Stimulated activated CD8-positive, alpha-beta memory T cell treated with anti-CD3 and anti-CD28 coated beads, Interleukin-7, amount 100 ng/mL, for 1 hour (primary cell): ENCODE results near the gene WDR33.

Experiments used
- DNase-seq, 2 donors: peaks; one replicate each; pipeline ENCODE4 v3.0.0-alpha.2; 2020; ENCODE audit warnings: low read depth in 2 of 2

Gene WDR33

DNA sequence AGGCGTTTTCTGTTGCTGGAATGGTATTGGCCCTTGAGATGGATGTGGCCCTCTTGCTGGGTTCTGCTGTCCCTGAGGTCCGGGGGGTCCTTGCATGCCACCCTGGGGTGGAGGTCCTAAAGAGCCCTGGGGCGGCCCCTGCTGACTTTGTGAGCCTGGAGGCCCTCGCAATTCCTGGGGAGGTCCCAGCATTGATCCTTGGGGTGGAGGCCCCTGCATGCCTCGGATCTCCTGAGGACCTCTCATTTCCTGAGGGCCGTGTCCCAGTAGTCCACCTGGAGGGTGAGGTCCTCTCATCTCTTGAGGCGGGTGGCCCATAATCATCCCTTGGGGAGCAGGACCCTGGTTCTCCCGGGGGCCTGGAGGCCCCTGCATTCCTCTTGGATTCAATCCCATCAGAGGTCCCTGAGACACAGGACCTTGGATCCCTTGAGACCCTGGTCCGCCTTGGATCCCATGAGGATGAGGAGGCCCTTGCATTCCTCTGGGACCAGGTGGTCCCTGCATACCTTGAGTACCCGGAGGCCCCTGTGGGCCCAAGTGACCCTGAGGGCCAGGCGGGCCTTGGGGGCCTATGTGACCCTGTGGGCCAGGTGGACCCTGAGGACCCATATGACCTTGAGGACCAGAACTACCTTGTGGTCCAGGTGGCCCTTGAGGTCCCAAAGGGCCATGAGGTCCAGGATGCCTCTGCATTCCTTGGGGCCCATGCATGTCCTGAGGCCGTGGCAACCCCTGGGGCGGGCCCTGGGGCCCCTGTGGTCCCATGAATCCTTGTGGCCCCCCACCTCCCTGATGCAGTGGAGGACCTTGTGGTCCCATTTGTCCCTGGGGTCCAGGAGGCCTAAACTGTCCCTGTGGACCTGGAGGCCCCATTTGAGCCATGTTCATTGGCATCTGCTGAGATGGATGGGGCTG lies 91.4 kb downstream of the WDR33 start:
- no peak for DNase-seq

- no peak for DNase-seq
These were observed 92.7 kb downstream of the WDR33 start for GRCh38 chr2:127718271-127718670.

DNA sequence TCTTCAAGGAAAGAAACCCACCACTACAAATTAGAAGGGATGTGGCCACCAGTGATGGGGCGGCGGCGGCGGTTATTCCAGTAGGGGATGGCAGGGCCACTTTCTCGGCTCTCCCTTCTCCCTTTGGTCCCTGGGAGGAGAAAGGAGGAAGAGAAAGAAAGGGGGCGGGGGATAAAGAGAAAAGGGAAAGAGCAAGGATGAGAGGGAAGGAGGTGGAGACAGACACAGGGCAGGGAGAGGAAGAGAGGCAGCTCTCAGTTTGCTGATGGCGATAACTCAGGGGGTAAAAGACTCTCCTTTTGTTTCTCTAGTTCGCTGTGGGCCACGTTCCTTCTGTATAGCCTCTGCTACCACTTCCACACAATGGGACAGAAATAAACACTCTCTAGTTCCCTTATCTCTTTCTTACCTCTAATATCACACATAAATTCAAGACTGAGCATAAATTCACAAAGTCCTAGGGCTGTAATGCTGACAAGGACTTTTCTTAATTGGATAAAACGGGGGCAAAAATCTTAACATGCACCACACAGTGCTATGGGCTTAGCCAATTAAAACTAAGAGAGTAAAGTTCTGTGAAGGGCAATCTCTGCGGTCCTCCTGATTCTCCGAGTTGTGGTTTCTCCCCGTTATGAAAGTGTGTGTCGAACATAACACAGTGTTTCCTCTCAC lies 95.1 kb downstream of the WDR33 start:
- no peak for DNase-seq

- no peak for DNase-seq
These were observed 97.4 kb downstream of the WDR33 start for GRCh38 chr2:127713562-127713961.

GRCh38 chr2:127712999-127713398 lies 98.0 kb downstream of the WDR33 start:
- DNase-seq, result no peak

DNA sequence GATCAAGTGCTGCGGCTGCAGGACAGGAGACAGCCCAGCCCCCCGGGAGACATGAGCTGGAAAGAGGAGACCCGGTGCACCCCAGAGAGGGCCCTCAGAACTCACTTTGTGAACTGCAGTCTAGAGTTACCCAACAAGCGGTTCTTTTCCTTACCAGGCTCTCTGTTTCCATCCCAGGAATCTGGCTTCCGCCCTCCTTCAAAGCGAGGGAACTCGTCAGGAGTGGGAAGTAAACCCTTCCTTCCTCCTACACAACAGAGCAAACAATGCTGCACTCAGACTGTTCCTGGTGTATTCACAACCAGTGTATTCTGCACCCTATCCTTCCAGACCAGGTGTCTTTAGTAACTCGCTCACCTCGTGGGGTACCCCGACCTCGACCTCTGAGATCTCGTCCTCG lies 101.6 kb downstream of the WDR33 start:
- no peak for DNase-seq

- no peak for DNase-seq
These were observed 102.9 kb downstream of the WDR33 start for GRCh38 chr2:127707890-127708648.

DNA sequence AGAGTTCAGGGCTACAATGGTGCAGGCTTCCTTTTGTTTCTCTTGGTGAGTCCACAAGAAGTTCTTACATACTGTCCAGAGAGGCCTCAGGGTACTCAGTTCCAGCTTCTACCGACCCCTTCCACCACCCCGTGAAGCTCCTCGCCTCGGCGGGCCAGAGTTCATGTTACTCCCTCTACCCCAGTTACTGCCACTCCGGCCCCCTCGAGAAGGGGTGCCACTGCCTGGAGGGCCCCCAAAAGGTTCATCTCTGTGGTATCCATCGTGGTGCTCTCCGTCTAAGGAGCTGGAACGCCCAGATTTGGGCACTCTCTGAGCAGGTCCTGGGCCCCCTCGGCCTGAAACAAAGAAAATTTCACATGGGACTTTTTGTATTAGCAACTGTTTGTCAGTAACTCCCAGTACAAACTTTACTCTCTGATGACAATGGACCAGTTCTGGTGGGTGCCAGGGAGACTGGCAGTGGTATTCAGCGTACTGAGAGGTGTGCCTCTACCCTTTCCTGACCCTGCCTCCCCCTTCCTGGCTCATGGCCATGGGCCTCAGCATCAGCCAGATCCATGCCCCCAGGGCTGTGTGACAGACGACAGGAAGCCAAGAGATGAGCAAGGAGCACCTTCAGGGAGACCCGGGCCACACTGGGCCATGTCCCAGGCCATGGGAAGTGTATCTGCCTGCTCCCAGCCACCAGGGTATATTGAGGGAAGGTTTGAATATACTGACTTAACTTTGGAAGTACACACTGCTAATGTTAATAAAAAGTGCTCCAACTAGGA lies 104.6 kb downstream of the WDR33 start:
- DNase-seq, result no peak

DNA sequence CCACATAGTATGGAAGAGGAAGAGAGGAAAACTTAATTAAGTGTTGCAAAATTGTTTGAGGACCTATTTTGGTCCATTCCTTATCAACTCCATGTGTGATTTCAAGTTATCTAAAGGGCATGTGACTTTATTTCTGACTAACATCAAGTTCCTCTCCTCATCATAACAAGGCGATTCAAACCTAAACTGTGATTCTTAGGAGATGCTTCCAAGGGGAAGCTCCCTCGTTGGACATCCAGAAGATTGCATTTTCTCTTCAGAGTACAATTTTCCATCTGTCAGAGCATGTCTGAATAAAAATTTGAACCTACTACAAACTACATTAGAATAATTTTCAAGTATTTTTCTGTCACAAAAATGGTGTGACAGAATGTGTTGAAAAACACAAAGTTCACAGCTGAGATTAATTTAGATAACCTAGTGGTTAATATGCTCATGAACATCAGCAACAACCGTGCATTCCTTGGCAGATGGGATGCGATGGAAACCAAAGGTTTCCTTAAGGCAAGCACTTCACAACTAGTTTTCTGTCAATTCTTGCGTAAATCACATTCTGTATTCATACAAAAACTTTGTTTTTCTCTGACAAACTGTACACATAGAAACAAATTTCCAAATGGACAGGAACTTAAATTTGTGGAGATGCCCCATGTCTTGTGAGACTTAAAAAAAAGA lies 105.4 kb downstream of the WDR33 start:
- DNase-seq, result no peak

DNA sequence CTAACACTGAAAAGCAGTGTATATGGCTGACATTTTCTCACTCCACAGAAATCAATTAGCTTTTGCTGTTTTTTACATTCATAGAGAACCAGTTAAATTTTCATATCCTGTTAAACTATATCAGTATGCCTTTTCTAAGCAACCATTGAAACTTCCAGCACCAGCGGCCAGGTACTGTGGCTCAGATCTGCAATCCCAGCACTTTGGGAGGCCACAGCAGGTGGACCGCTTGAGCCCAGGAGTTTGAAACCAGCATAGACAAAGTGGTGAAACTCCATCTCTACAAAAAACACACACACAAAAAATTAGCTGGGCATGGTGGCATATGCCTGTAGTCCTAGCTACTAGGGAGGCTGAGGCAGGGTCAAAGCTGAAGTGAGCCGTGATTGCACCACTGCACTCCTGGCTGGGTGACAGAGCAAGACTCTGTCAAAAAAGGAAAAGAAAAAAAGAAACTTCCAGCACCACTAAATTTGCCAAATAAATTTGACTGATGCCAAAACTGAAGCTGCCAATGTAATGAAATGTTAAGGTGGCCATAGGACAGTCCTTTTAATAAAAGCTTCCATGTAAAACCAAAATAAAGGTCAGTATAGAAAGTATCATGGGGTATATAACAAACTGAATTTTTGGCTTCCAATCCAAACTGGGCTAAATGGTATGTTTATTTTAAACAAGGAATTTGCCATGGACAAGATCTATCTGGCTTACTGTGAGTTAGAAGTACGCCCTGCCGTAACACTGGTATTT lies 106.2 kb downstream of the WDR33 start:
- DNase-seq, result no peak

GRCh38 chr2:127703282-127703681 lies 107.7 kb downstream of the WDR33 start:
- no peak for DNase-seq

DNA sequence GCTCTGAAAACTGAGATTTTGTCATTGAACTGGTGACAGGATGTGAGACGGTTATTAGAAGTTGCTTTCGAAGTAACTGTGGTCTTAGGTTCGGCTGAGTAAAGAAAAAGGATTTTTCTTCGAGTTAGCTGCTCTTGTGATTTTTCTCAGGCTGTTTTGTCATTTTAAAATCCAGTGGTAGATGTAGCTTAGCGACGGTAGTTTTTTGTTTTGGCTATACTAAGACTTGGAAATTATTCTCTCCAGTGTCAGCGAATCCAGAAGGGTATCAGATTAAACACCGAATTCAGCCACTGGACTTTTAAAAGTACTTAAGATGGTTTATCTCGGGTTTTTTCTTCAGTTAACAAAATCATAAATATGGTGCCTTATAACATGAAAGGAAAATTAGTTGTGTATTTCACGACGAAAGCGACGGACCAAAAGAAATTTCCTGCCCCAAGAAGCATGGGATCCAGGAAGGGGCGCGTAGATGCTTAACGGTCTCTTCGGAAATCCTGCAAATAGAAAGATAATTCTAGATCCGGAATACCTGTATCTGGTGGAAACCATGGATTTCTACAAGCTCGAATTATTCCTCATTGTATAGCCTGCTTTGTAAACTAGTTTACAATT lies 108.5 kb downstream of the WDR33 start:
- DNase-seq, result no peak

DNA sequence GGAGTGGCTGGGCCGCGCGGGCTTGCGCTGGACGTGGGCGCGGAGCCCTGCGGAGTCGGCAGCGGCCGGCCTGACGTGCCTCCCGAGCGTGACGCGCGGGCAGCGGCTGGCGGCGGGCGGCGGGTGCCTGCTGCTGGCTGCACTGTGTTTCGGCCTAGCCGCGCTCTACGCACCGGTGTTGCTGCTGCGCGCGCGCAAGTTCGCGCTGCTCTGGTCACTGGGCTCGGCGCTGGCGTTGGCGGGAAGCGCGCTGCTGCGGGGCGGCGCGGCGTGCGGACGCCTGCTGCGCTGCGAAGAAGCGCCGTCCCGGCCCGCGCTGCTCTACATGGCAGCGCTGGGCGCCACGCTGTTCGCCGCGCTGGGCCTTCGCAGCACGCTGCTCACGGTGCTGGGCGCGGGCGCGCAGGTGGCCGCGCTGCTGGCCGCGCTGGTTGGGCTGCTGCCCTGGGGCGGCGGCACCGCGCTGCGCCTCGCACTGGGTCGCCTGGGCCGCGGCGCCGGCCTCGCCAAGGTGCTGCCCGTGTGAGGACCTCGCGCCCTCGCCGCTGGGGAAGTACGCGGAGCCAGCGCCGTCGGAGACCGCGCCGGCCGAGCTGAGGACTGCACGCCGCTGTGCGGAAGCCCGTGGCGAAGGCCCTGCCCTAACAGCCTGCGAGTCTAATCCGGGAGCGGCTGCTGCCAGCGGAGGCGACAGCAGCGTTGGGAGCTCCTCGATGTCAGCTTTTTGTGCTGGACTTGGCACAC lies 109.1 kb downstream of the WDR33 start:
- peak; percentile 53 to 62 for DNase-seq

GRCh38 chr2:127701193-127701650 lies 109.7 kb downstream of the WDR33 start, which contains the start of gene SFT2D3:
SFT2D3 (plus strand) TSS chr2:127701497; CDS start chr2:127701529, 32 bp downstream.
- DNase-seq, result peak; percentile 79 to 80

- no peak for DNase-seq
These were observed 110.3 kb downstream of the WDR33 start for GRCh38 chr2:127700527-127701192.

DNA sequence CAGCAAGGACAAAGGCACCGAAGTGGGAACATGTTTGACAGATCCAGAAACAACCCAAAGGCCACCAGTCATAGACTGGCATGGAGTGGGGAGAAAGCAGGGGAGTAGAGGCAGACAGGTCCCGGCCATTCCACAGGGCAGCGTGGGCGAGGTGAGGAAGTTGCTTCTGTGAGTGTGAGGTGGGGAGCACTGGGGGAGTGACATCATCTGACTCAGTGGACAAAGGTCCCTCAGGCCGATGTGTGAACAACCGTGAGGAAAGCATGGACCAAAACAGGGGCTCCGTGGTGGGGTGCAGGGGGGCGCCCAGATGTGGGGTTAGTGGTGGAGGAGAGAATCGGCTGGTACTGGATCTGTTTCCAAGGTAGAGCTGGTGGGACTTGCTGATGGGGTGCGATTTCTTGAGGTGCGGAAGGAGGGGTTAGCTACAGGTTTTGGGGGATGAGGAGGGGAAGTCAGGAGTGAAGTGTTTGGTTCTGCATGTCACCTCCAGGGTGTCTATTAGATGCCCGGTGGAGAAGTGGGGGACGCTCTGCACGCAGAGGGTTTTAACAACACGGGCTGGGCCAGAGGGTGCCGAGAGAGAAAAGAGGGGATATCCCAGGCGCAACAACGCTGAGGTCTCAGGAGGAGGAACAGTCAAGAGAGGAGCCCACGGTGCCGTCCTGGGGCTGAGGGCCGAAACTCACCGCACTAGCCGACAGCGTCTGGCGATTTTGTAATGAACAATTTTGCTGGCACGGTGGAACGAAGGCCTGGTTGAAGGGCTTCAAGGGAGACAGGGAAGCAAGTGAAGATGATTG lies 112.2 kb downstream of the WDR33 start:
- no peak for DNase-seq

- DNase-seq, result no peak
These were observed 113.3 kb downstream of the WDR33 start for GRCh38 chr2:127697482-127698180.
